ENCODE data around the gene TNS1. TPM values are rescaled to one million over a fixed set of nuclear protein-coding genes. Genes with fewer than 3 reads are reported as not detected.

The TNS1 gene
- total RNA-seq, 1 donor, result 48.9 TPM

- DNase-seq (ENCODE audit: insufficient read length, low spot score, missing footprints), result peak; percentile 35
- Histone ChIP-seq H3K27me3 (ENCODE audit: insufficient read depth, low read length) (no peaks in the 10 kb centered on the region), H4K20me1 (ENCODE audit: insufficient read depth, low read length) (peaks cover 31% of the 10 kb centered on the region), H3K27ac (ENCODE audit: low read depth, low read length) (no peak overlapping the region), H3K4me3 (ENCODE audit: insufficient read depth, low read length) (no peak overlapping the region), H3K9me3 (ENCODE audit: low read depth, low read length) (no peaks in the 10 kb centered on the region), H3K79me2 (ENCODE audit: insufficient read depth, low read length) (peaks cover 4% of the 10 kb centered on the region), H3K4me1 (ENCODE audit: insufficient read depth, low read length) (no peaks in the 10 kb centered on the region), H3K4me2 (ENCODE audit: insufficient read depth, low read length) (no peak overlapping the region), H2AFZ (ENCODE audit: low read length) (no peak overlapping the region), H3K36me3 (ENCODE audit: insufficient read depth, low read length) (peaks cover 50% of the 10 kb centered on the region)
- TF ChIP-seq, protein P1, sequence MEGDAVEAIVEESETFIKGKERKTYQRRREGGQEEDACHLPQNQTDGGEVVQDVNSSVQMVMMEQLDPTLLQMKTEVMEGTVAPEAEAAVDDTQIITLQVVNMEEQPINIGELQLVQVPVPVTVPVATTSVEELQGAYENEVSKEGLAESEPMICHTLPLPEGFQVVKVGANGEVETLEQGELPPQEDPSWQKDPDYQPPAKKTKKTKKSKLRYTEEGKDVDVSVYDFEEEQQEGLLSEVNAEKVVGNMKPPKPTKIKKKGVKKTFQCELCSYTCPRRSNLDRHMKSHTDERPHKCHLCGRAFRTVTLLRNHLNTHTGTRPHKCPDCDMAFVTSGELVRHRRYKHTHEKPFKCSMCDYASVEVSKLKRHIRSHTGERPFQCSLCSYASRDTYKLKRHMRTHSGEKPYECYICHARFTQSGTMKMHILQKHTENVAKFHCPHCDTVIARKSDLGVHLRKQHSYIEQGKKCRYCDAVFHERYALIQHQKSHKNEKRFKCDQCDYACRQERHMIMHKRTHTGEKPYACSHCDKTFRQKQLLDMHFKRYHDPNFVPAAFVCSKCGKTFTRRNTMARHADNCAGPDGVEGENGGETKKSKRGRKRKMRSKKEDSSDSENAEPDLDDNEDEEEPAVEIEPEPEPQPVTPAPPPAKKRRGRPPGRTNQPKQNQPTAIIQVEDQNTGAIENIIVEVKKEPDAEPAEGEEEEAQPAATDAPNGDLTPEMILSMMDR (IDR thresholded peaks at IDR 0.05; ENCODE audit: extremely low read depth, low read depth, low read length), result no peak
These were observed 159.5 kb downstream of the TNS1 start for GRCh38 chr2:217843324-217843723.

GRCh38 chr2:217842017-217842416 is 160.8 kb downstream of the TNS1 start:
- Histone ChIP-seq H3K4me1 (ENCODE audit: insufficient read depth, low read length) (peaks cover 4% of the 10 kb centered on the region), H3K36me3 (ENCODE audit: insufficient read depth, low read length) (peaks cover 43% of the 10 kb centered on the region), H3K27me3 (ENCODE audit: insufficient read depth, low read length) (no peaks in the 10 kb centered on the region), H2AFZ (ENCODE audit: low read length) (no peak overlapping the region), H3K9me3 (ENCODE audit: low read depth, low read length) (no peaks in the 10 kb centered on the region), H3K4me2 (ENCODE audit: insufficient read depth, low read length) (no peak overlapping the region), H3K79me2 (ENCODE audit: insufficient read depth, low read length) (peaks cover 4% of the 10 kb centered on the region), H4K20me1 (ENCODE audit: insufficient read depth, low read length) (peaks cover 37% of the 10 kb centered on the region), H3K4me3 (ENCODE audit: insufficient read depth, low read length) (no peak overlapping the region), H3K27ac (ENCODE audit: low read depth, low read length) (no peak overlapping the region)
- peak; percentile 56 for DNase-seq (ENCODE audit: insufficient read length, low spot score, missing footprints)
- TF ChIP-seq, protein P1 (IDR thresholded peaks at IDR 0.05; ENCODE audit: extremely low read depth, low read depth, low read length), result no peak

GRCh38 chr2:217840522-217840921 is 162.3 kb downstream of the TNS1 start:
- H3K79me2 ChIP-seq (ENCODE audit: insufficient read depth, low read length), result peaks cover 4% of the 10 kb centered on the region
- TF ChIP-seq, protein P1 (IDR thresholded peaks at IDR 0.05; ENCODE audit: extremely low read depth, low read depth, low read length), result no peak
- peaks cover 12% of the 10 kb centered on the region for H3K4me1 ChIP-seq (ENCODE audit: insufficient read depth, low read length)
- H3K27me3 ChIP-seq (ENCODE audit: insufficient read depth, low read length), result no peaks in the 10 kb centered on the region
- H3K4me2 ChIP-seq (ENCODE audit: insufficient read depth, low read length), result no peak overlapping the region
- H3K27ac ChIP-seq (ENCODE audit: low read depth, low read length), result no peak overlapping the region
- no peak overlapping the region for H2AFZ ChIP-seq (ENCODE audit: low read length)
- peaks cover 36% of the 10 kb centered on the region for H3K36me3 ChIP-seq (ENCODE audit: insufficient read depth, low read length)
- peaks cover 50% of the 10 kb centered on the region for H4K20me1 ChIP-seq (ENCODE audit: insufficient read depth, low read length)
- no peak overlapping the region for H3K4me3 ChIP-seq (ENCODE audit: insufficient read depth, low read length)
- no peaks in the 10 kb centered on the region for H3K9me3 ChIP-seq (ENCODE audit: low read depth, low read length)
- DNase-seq (ENCODE audit: insufficient read length, low spot score, missing footprints), result peak; percentile 69

DNA sequence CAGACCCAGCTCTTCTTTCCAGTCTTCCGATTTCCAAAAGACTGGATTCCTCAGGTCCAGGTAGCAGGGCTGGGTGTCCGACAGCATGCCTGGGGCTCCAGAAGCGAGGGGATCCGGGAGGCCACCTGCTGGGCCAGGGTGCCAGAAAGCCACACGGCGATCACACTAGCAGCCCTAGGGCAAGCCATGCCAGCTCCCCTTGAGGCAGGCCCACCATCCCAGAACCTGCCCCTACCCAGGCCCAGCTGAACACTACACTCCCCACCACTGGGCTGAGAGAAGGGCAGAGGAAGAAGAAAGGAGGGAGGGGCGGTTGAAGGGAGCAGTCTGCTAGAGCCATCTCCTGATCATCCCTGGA is 163.1 kb downstream of the TNS1 start:
- Histone ChIP-seq H3K4me2 (ENCODE audit: insufficient read depth, low read length) (no peak overlapping the region), H3K9me3 (ENCODE audit: low read depth, low read length) (no peaks in the 10 kb centered on the region), H3K36me3 (ENCODE audit: insufficient read depth, low read length) (peaks cover 35% of the 10 kb centered on the region), H3K4me3 (ENCODE audit: insufficient read depth, low read length) (no peak overlapping the region), H3K27me3 (ENCODE audit: insufficient read depth, low read length) (no peaks in the 10 kb centered on the region), H3K79me2 (ENCODE audit: insufficient read depth, low read length) (peaks cover 2% of the 10 kb centered on the region), H3K27ac (ENCODE audit: low read depth, low read length) (no peak overlapping the region), H2AFZ (ENCODE audit: low read length) (no peak overlapping the region), H4K20me1 (ENCODE audit: insufficient read depth, low read length) (peaks cover 53% of the 10 kb centered on the region), H3K4me1 (ENCODE audit: insufficient read depth, low read length) (peaks cover 12% of the 10 kb centered on the region)
- TF ChIP-seq, protein P1 (IDR thresholded peaks at IDR 0.05; ENCODE audit: extremely low read depth, low read depth, low read length), result no peak
- DNase-seq (ENCODE audit: insufficient read length, low spot score, missing footprints), result no peak
